ENCODE data around the gene ZYX. TPM values are rescaled to one million over a fixed set of nuclear protein-coding genes. Genes with fewer than 3 reads are reported as not detected.

The ZYX gene, protein sequence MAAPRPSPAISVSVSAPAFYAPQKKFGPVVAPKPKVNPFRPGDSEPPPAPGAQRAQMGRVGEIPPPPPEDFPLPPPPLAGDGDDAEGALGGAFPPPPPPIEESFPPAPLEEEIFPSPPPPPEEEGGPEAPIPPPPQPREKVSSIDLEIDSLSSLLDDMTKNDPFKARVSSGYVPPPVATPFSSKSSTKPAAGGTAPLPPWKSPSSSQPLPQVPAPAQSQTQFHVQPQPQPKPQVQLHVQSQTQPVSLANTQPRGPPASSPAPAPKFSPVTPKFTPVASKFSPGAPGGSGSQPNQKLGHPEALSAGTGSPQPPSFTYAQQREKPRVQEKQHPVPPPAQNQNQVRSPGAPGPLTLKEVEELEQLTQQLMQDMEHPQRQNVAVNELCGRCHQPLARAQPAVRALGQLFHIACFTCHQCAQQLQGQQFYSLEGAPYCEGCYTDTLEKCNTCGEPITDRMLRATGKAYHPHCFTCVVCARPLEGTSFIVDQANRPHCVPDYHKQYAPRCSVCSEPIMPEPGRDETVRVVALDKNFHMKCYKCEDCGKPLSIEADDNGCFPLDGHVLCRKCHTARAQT
- total RNA-seq, result 35.9 and 112 TPM in 2 replicates

DNA sequence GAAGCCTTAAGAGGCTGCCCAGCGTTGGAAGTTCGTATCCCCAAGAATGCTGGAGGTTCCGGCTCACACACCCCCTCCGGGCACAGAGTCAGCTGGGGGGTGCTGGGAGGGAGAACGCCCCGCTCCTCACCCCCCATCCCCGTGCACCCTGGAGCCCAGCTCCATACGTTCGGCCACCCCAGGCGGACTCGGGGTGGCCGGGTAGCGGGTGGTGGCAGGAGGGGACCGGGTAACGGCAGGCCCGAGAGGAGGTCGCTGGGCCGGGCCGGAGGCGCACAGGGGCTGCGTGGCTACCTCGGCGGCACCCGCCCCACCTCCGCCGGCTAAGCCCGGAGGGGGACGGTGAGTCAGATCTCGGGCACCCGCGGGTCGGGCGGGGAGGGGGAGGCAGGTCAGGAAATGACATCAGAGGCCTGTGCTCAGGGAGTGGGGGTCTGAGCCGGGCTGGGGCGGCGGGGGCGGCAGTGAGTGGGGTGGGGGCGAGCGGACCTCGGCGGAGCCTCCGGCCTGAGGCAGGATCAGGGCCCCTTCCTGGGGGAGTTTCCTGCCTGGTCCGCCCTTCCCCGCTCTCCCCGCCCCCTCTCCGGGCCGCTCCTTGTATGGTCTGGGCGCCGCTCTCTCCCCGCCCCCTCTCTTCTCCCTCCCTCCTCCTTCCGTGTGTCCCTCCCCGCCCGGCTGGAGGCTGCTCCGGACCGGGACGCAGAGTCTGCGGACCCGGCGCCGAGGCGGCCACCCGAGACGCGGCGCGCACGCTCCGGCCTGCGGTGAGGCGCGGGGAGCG is at the start of gene ZYX:
Gene ZYX, plus strand, starts transcription at position 700 of the 781 bp plus-strand sequence. CDS start 227 bp downstream, outside the sequence.

DNA sequence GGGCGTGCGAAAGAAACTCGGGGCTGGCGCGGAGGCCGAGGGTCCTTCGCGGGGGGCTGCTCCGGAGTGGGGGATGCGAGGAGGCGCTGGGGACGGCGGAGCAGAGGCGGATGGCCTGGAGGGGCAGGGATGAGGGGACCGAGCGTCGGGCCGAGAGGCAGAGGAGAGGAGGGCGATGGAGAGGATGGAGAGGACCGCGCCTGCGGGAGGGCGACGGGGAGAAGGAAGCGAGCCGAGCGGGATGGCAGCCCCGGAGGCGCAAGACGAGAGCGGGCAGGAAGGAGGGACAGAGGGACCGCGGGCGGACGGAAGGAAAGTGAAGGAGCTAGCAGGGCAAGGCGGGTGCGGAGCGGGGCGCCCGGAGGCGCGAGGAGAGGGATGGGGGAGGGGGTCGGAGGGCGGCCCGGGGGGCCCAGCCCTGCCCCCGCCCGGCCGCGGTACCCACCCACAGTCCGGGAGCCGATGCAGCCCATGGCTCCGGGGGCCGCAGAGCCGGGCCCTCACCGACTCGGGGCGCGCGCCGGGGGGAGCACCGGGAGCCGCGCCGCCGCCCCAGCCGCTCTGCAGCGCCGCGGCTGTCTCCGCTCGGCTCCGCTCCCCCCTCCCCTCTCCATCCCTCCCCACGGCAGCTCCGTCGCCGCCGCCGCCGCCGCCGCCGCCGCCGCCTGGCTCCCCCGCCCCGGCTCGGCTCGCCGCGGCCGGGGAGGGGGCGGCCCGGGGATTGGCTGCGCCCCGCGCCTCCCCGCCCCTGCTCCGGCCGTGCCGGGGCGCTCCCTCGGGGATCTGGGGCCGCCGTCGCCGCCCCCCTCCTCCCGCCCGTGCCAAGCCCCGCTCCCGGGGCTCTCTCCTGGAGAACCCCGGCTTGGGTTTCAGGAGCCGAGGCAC is 18.8 kb upstream of the ZYX start, which contains the start of gene FAM131B:
Gene FAM131B, minus strand, starts transcription at position 583 of the 885 bp plus-strand sequence. Its CDS starts 110 bp downstream, at position 473.

DNA sequence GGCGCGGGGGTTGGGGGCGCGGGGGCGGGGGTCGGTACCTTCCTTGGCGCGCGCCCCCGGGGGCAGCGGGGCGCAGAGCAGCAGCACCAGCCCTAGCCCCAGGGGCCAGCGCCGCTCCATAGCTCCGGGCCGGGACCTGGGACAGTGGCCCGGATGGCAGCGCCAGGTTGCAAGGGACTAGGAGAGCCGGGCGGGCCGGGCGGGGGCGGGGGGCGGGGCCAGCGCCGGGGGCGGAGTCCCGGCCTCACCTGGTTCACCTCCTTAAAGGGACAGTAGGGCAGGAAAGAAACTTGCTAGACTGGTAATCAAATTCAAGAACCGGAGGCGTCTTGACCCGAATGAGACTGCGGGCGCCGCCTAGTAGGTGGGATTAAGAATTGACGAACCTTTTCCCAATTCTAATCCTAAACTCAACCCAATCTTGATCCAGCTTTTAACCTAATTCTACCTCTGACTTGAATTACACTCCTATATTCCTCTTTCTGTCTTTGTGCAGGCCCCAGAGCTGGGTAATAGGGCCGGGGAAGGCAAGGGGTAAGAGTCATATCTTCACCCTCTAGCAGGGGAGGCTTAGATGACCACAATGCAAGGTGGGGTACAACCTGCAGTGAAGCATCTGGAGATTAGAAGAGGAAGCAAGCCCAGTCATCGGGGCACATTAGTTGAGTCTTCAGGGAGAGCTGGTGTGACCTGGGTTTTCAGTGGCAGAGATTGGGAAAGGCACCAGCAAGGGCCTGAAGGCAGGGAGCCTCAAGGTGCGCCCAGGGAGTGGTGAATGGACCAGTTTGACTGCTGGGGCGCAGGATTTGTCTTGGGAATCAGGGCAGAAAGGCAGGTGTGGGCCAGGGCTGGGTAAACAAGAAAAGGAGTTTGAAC is 27.8 kb downstream of the ZYX start, which contains the start of gene EPHA1:
Gene EPHA1, minus strand, starts transcription at position 171 of the 876 bp plus-strand sequence. Its CDS starts 51 bp downstream, at position 120.

Other genes with a start within 250 kb of the ZYX start
- gene PIP, start 249.3 kb upstream of the ZYX start, total RNA-seq, result not detected in 2 replicates
- gene TAS2R39, start 197.9 kb upstream of the ZYX start, total RNA-seq, result not detected in 2 replicates
- not detected in 2 replicates for gene TAS2R40, start 159.3 kb upstream of the ZYX start, total RNA-seq
- gene GSTK1, start 117.9 kb upstream of the ZYX start, total RNA-seq, result 66.2 and 71.6 TPM in 2 replicates
- gene TMEM139, start 96.4 kb upstream of the ZYX start, total RNA-seq, result not detected in 2 replicates
- gene CASP2, start 93.0 kb upstream of the ZYX start, total RNA-seq, result 5.9 and 13.5 TPM in 2 replicates
- gene CLCN1, start 65.2 kb upstream of the ZYX start, total RNA-seq, result not detected in 2 replicates
- 3.6 and 4.0 TPM in 2 replicates for gene FAM131B, start 18.6 kb upstream of the ZYX start, total RNA-seq
- gene EPHA1, start 27.5 kb downstream of the ZYX start, total RNA-seq, result 0.09 TPM in 1 of 2 replicates, not detected in the other
- not detected in 2 replicates for gene TAS2R60, start 62.1 kb downstream of the ZYX start, total RNA-seq
- 0.14 TPM in 1 of 2 replicates, not detected in the other for gene TAS2R41, start 96.5 kb downstream of the ZYX start, total RNA-seq
- gene CTAGE15, start 190.5 kb downstream of the ZYX start, total RNA-seq, result not detected in 2 replicates
- gene TCAF2, start 239.6 kb downstream of the ZYX start, total RNA-seq, result 1.8 and 2.4 TPM in 2 replicates

Data from smooth muscle cell of the umbilical artery (primary cell).